ENCODE measurements around the gene CIRBP. TPM values are rescaled to one million over a fixed set of nuclear protein-coding genes. Genes with fewer than 3 reads are reported as not detected.

The CIRBP gene
- total and polyA plus RNA-seq, 2 of the 13 experiments (the other 11 are each of a cell fraction or from before 2014, with no cell fraction given) = 133 to 140 TPM

GRCh38 chr19:1252821-1253513, 16.2 kb upstream of the CIRBP start (continued):
- TF ChIP-seq PATZ1 (CRISPR knock-in tag; IDR thresholded peaks at IDR 0.05) (peak; percentile 75), ZFP90 (CRISPR knock-in tag; IDR thresholded peaks at IDR 0.05; ENCODE audit: borderline replicate concordance) (0 out of 2 replicates have a peak, but pooled peaks have one; percentile 28), RBFOX2 (IDR thresholded peaks at IDR 0.05; ENCODE audit: low read depth, low read length) (peak; percentile 86), KDM2A (CRISPR knock-in tag; IDR thresholded peaks at IDR 0.05; ENCODE audit: borderline replicate concordance, low read depth) (peak; percentile 55; the same call in 1 of the 2 replicates), MXD1 (CRISPR knock-in tag; IDR thresholded peaks at IDR 0.05) (0 out of 2 replicates have a peak, but pooled peaks have one; percentile 40), TCF12 (IDR thresholded peaks at IDR 0.05) (no peak), TCF12 (CRISPR knock-in tag; IDR thresholded peaks at IDR 0.05) (no peak), ZNF550 (CRISPR knock-in tag; IDR thresholded peaks at IDR 0.05; ENCODE audit: borderline replicate concordance) (0 out of 2 replicates have a peak, but pooled peaks have one; percentile 41), ZNF557 (CRISPR knock-in tag; IDR thresholded peaks at IDR 0.05) (no peak), BHLHE40 (IDR thresholded peaks at IDR 0.05; ENCODE audit: low read length) (no peak), ZNF18 (CRISPR knock-in tag; IDR thresholded peaks at IDR 0.05; ENCODE audit: insufficient replicate concordance) (peak; percentile 14), ZNF761 (CRISPR knock-in tag; conservative IDR thresholded peaks at IDR 0.05) (no peak)

All from HepG2 (cell line).